ENCODE results near the gene ATOH8. TPM values are rescaled to one million over a fixed set of nuclear protein-coding genes. Genes with fewer than 3 reads are reported as not detected.

Gene ATOH8
- total RNA-seq, 1 experiment from 2014 or later: 0.81 TPM

DNA sequence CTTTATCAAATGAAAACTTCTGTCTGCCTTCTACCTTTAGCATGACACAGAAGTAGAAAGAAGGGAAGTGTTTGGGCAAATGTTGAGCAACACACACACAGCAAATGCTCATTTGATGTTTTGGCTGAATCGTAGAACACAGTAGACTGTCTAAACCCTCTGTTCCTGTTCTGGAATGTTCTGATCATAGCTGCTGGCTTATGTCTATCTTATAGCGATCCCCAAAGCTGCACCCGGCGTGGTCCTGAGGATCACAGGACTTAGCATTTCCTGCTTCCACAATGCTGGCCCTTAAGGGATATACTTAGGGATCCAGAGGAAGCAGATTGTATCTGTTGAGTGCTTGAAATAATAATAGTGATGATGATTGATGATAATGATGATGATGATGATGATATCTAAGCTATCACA lies 44.4 kb upstream of the ATOH8 start:
- no peaks in the 10 kb centered on the region for H3K9me3 Mint-ChIP-seq
- H3K4me3 Mint-ChIP-seq: no peak overlapping the region
- TF ChIP-seq TCF7 (CRISPR knock-in tag; IDR thresholded peaks at IDR 0.05; ENCODE audit: low read depth) (no peak), SOX15 (CRISPR knock-in tag; IDR thresholded peaks at IDR 0.05) (no peak), PRRX2 (CRISPR knock-in tag; IDR thresholded peaks at IDR 0.05) (no peak), ZNF138 (CRISPR knock-in tag; conservative IDR thresholded peaks at IDR 0.05) (no peak)
- TF ChIP-seq, protein P1, sequence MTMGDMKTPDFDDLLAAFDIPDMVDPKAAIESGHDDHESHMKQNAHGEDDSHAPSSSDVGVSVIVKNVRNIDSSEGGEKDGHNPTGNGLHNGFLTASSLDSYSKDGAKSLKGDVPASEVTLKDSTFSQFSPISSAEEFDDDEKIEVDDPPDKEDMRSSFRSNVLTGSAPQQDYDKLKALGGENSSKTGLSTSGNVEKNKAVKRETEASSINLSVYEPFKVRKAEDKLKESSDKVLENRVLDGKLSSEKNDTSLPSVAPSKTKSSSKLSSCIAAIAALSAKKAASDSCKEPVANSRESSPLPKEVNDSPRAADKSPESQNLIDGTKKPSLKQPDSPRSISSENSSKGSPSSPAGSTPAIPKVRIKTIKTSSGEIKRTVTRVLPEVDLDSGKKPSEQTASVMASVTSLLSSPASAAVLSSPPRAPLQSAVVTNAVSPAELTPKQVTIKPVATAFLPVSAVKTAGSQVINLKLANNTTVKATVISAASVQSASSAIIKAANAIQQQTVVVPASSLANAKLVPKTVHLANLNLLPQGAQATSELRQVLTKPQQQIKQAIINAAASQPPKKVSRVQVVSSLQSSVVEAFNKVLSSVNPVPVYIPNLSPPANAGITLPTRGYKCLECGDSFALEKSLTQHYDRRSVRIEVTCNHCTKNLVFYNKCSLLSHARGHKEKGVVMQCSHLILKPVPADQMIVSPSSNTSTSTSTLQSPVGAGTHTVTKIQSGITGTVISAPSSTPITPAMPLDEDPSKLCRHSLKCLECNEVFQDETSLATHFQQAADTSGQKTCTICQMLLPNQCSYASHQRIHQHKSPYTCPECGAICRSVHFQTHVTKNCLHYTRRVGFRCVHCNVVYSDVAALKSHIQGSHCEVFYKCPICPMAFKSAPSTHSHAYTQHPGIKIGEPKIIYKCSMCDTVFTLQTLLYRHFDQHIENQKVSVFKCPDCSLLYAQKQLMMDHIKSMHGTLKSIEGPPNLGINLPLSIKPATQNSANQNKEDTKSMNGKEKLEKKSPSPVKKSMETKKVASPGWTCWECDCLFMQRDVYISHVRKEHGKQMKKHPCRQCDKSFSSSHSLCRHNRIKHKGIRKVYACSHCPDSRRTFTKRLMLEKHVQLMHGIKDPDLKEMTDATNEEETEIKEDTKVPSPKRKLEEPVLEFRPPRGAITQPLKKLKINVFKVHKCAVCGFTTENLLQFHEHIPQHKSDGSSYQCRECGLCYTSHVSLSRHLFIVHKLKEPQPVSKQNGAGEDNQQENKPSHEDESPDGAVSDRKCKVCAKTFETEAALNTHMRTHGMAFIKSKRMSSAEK (CRISPR knock-in tag; IDR thresholded peaks at IDR 0.05; ENCODE audit: borderline replicate concordance): no peak
- ATAC-seq (no peak), DNase-seq (ENCODE audit: low spot score) (no peak)
- no peaks in the 10 kb centered on the region for H3K36me3 Mint-ChIP-seq
- ChIA-PET POLR2A (no interaction called here), CTCF (interaction anchor here (1.1 to 4.1 kb wide), 4 partner anchors 10 to 105 kb away, joined by 3 to 26 read pairs (median 10); no protein-coding TSS in a partner anchor)
- H3K27ac Mint-ChIP-seq: no peak overlapping the region
- peaks cover 12% of the 10 kb centered on the region for H3K27me3 Mint-ChIP-seq (ENCODE audit: low read depth)
- H3K4me1 Mint-ChIP-seq: peaks cover 5% of the 10 kb centered on the region; the same call in 1 of the 2 replicates

DNA sequence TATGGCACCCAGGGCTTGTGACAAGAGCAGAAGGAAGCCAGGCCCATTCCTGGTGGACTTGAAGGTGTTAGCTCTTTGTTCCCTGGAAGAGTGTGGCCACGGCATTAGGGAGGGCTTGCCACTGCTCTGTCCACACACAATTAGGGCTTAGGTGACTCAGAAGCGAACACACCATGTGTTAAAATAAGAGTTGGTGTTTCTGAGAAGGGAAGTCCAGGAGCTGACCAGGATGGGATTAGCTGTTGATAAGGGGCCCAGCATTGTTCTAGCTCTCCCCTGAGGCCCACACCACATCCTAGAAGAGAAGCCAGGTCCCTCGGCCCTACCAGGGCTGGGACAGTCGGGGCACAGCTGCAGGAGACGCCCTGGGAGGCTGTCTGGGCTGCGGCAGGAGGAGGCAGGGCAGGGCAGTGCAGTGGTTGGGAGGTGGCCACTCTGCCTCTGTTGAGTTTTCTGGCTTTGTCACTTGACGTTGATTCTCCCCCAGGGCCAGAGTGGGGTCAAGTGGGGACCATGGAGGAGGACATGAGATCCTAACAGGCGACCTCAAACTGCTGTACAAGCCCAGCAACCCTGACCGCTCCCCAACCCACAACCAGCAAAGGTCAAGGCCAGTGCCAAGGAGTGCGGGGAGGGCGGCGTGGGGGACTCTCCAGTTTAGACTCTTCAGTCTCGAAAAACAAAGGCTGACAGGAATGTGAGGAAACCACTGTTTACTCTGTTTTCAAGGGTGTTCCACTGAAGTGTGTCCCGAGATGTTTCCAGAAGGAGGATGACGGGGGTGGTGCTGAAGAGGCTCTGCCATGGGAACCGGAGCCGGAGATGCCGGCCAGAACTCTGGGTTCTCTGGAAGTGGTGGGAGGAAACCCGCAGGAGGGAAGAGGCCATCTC lies 42.9 kb upstream of the ATOH8 start:
- Mint-ChIP-seq H3K4me1 (peaks cover 2% of the 10 kb centered on the region; the same call in 1 of the 2 replicates), H3K9me3 (no peaks in the 10 kb centered on the region), H3K36me3 (no peaks in the 10 kb centered on the region), H3K27me3 (ENCODE audit: low read depth) (peaks cover 12% of the 10 kb centered on the region), H3K27ac (no peak overlapping the region), H3K4me3 (no peak overlapping the region)
- CTCF ChIA-PET: interaction anchor here (0.9 to 4.1 kb wide), 4 partner anchors 18 to 103 kb away, joined by 3 to 14 read pairs (median 5); no protein-coding TSS in a partner anchor
- TF ChIP-seq NR2C2 (CRISPR knock-in tag; IDR thresholded peaks at IDR 0.05) (no peak), ZNF121 (CRISPR knock-in tag; IDR thresholded peaks at IDR 0.05) (no peak), NR1H2 (CRISPR knock-in tag; IDR thresholded peaks at IDR 0.05) (no peak), OVOL2 (CRISPR knock-in tag; IDR thresholded peaks at IDR 0.05; ENCODE audit: borderline replicate concordance) (no peak), ESRRA (CRISPR knock-in tag; IDR thresholded peaks at IDR 0.05; ENCODE audit: borderline replicate concordance) (no peak), NFE2L1 (CRISPR knock-in tag; IDR thresholded peaks at IDR 0.05) (no peak)
- TF ChIP-seq, protein P2, sequence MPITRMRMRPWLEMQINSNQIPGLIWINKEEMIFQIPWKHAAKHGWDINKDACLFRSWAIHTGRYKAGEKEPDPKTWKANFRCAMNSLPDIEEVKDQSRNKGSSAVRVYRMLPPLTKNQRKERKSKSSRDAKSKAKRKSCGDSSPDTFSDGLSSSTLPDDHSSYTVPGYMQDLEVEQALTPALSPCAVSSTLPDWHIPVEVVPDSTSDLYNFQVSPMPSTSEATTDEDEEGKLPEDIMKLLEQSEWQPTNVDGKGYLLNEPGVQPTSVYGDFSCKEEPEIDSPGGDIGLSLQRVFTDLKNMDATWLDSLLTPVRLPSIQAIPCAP (CRISPR knock-in tag; IDR thresholded peaks at IDR 0.05): no peak
- TF ChIP-seq, protein P3, sequence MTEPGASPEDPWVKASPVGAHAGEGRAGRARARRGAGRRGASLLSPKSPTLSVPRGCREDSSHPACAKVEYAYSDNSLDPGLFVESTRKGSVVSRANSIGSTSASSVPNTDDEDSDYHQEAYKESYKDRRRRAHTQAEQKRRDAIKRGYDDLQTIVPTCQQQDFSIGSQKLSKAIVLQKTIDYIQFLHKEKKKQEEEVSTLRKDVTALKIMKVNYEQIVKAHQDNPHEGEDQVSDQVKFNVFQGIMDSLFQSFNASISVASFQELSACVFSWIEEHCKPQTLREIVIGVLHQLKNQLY (CRISPR knock-in tag; IDR thresholded peaks at IDR 0.05): no peak
- TF ChIP-seq, protein P4, sequence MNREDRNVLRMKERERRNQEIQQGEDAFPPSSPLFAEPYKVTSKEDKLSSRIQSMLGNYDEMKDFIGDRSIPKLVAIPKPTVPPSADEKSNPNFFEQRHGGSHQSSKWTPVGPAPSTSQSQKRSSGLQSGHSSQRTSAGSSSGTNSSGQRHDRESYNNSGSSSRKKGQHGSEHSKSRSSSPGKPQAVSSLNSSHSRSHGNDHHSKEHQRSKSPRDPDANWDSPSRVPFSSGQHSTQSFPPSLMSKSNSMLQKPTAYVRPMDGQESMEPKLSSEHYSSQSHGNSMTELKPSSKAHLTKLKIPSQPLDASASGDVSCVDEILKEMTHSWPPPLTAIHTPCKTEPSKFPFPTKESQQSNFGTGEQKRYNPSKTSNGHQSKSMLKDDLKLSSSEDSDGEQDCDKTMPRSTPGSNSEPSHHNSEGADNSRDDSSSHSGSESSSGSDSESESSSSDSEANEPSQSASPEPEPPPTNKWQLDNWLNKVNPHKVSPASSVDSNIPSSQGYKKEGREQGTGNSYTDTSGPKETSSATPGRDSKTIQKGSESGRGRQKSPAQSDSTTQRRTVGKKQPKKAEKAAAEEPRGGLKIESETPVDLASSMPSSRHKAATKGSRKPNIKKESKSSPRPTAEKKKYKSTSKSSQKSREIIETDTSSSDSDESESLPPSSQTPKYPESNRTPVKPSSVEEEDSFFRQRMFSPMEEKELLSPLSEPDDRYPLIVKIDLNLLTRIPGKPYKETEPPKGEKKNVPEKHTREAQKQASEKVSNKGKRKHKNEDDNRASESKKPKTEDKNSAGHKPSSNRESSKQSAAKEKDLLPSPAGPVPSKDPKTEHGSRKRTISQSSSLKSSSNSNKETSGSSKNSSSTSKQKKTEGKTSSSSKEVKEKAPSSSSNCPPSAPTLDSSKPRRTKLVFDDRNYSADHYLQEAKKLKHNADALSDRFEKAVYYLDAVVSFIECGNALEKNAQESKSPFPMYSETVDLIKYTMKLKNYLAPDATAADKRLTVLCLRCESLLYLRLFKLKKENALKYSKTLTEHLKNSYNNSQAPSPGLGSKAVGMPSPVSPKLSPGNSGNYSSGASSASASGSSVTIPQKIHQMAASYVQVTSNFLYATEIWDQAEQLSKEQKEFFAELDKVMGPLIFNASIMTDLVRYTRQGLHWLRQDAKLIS (CRISPR knock-in tag; IDR thresholded peaks at IDR 0.05; ENCODE audit: borderline replicate concordance): no peak
- POLR2A ChIA-PET: no interaction called here
- DNase-seq (ENCODE audit: low spot score) (no peak), ATAC-seq (no peak)
